MM.1S (cell line): ENCODE measurements around the gene HPSE2.

ENCODE experiments used
- EZH2phosphoT487 ChIP-seq: fragments of 300-600 bp; sonication (generic); IDR thresholded peaks from 2 replicates; pipeline ENCODE4 v1.6.1; 2018; ENCODE audit warnings: antibody characterized with exemption, low read length
- TF ChIP-seq, protein P1 (sequence below): fragments of 300-600 bp; sonication (generic); IDR thresholded peaks from 2 replicates; pipeline ENCODE4 v1.5.1; 2016; ENCODE audit warnings: antibody characterized with exemption, low read length, mixed read lengths

DNA sequence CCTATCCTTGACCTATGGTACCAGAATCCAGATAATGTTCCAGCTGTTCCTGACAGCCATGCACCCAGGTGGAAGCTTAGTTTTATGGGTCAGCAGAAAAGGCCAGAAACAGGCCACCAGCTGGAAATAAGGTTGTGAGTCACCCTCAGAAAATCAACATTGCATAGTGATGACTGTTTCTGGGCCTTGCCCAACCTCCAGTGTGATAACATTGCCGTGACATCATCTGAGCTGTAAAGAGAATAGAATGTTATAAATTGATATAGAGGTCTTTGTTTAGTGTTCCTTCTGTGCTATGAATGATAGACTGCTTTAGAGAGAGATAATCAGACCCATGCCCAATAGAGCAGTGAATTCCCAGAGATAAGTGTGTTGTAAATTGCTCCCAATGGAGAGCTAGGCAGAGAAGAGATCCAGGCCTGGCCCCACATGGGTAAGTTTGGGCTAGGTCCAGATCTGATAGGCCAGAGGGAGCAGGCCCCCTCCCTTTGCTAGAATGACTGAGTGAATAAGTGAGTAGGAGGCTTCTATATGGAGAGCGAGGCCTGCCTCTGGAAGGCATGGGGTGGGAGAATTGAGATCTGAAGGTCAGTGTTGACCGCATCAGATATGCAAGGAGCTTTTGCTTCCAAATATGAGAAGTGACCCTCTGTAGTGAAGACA, 774.7 kb downstream of the HPSE2 start:
- TF ChIP-seq, protein P1, sequence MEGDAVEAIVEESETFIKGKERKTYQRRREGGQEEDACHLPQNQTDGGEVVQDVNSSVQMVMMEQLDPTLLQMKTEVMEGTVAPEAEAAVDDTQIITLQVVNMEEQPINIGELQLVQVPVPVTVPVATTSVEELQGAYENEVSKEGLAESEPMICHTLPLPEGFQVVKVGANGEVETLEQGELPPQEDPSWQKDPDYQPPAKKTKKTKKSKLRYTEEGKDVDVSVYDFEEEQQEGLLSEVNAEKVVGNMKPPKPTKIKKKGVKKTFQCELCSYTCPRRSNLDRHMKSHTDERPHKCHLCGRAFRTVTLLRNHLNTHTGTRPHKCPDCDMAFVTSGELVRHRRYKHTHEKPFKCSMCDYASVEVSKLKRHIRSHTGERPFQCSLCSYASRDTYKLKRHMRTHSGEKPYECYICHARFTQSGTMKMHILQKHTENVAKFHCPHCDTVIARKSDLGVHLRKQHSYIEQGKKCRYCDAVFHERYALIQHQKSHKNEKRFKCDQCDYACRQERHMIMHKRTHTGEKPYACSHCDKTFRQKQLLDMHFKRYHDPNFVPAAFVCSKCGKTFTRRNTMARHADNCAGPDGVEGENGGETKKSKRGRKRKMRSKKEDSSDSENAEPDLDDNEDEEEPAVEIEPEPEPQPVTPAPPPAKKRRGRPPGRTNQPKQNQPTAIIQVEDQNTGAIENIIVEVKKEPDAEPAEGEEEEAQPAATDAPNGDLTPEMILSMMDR: no peak
- no peak for TF ChIP-seq EZH2phosphoT487
